ACHN (cell line): Measurements from ENCODE around the gene ESRP2.

Experiments used
- DNase-seq: peaks from one replicate; pipeline ENCODE4 v3.0.0-alpha.2; 2015
- in situ Hi-C: cut with HindIII; loops from 2 replicates; pipeline ENCODE4 v1.10.0; 2017; ENCODE audit warnings: low sequenced_read_pairs, low pct_ligation_motif_present, low pct_unique_long_range_greater_than_20kb

Gene ESRP2

GRCh38 chr16:68190736-68191510 lies 45.0 kb downstream of the ESRP2 start:
- in situ Hi-C loops = no loop called here
- no peak for DNase-seq

- DNase-seq = no peak
- in situ Hi-C loops = no loop called here
These were observed 45.8 kb downstream of the ESRP2 start for GRCh38 chr16:68190081-68190480.

- in situ Hi-C loops = no loop called here
- DNase-seq = no peak
These were observed 47.8 kb downstream of the ESRP2 start for GRCh38 chr16:68188170-68188569.

GRCh38 chr16:68187505-68187904 lies 48.4 kb downstream of the ESRP2 start:
- in situ Hi-C loops = no loop called here
- no peak for DNase-seq

- in situ Hi-C loops = no loop called here
- no peak for DNase-seq
These were observed 49.0 kb downstream of the ESRP2 start for GRCh38 chr16:68186877-68187276.

- in situ Hi-C loops = no loop called here
- DNase-seq = no peak
These were observed 52.9 kb downstream of the ESRP2 start for GRCh38 chr16:68183046-68183445.

GRCh38 chr16:68179855-68180254 lies 56.1 kb downstream of the ESRP2 start:
- in situ Hi-C loops = no loop called here
- DNase-seq = no peak

- in situ Hi-C loops = no loop called here
- DNase-seq = no peak
These were observed 56.6 kb downstream of the ESRP2 start for GRCh38 chr16:68179196-68179795.
